GM12801 (cell line): ENCODE measurements around the gene DECR2.

Experiments used
- CTCF ChIP-seq: IDR thresholded peaks from one replicate; pipeline ENCODE4 v1.5.1; 2011; ENCODE audit warnings: control low read depth; ENCODE audit not compliant: insufficient read length; ENCODE audit errors: extremely low read depth

The DECR2 gene

GRCh38 chr16:359067-359763 is 42.5 kb upstream of the DECR2 start:
- TF ChIP-seq CTCF = no peak

DNA sequence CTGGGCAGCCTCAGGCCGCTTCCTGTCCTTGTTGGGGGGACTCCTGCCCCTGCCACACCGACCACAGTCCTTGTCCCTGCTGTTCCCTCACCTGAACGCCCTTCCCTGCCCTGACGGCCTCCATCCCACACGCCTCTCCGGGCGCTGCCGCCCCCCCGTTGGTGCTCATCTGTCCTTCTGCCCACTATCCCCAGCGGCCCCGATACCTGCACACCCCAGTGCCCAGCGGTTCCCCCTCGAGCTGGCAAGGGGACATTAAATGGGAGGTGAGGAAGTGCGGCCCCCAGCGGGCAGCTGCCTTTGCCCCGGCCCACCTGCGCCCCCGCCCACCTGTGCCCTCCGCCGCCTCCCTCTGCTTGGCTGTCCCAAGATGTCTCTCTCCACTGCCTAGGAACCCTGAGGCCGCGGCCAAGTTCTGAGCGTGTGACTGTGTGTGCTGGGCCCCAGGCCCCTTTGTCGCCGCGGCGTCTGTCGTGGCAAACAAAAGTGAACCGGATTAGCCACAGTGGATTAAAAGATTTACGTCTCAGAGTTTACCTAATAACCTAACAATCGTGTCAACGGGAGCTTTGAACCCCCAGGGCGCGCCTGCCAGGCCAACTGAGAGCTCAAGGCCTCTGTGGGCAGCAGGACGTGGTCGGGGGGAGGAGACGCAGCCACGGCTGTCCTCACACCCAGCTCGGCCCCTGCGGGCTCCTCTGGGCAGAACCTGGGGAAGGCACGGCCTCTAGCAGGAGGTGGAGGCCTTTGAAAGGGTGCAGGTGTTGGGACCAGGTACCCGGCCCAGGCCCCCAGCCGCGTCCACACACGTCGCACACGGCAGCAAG is 41.6 kb upstream of the DECR2 start:
- no peak for TF ChIP-seq CTCF

GRCh38 chr16:360698-361336 is 40.9 kb upstream of the DECR2 start:
- no peak for TF ChIP-seq CTCF

- no peak for TF ChIP-seq CTCF
Measured at GRCh38 chr16:361341-361871, 40.3 kb upstream of the DECR2 start.

DNA sequence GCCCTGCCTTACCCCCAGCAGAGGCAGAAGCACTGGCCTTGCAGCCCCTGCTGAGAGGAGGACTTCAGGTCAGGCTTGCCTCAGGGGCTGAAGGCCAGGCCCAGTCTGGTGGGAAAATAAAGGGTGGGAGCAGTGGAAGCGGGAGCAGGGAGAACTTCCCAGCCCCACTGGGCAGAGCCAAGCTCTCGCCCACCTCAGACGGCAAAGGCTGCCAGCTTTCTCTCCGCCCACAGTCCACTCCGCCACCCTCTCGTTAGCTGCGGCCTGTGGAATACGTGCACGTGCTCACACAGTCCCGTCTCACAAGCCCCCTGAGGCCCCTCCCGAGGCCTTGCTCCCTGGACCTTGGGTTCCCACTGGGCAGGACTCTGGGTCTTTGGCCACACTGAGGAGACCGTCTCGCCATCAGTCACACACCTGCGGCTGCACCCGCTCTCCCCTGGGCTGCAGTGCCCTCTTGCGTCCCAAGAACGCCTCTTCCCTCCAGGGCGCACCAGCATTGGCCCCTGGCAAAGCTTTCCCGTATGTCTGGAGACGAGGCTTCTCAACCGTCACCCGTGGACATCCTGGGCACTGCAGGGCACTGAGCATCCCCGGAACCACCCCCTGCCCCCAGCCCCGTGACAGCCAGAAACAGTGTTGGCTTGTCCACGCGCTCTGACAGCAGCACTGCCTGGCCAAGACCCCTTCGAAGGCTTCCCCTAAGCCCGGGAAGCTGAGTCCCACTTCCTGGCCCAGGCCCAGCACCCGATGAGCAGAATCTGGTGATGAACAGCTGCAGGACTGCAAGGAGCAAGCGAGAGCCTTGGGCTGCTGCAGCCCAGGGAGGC is 39.6 kb upstream of the DECR2 start:
- TF ChIP-seq CTCF = no peak

- no peak for TF ChIP-seq CTCF
Measured at GRCh38 chr16:363110-363765, 38.4 kb upstream of the DECR2 start.
